Gastroesophageal sphincter (tissue), 3 donors: ENCODE measurements around the gene RIPOR3.

Experiments
- EP300 ChIP-seq: sonication (generic); formaldehyde crosslinking; IDR thresholded peaks from one replicate; pipeline ENCODE4 v1.6.1; 2017; ENCODE audit warnings: antibody characterized with exemption, mild to moderate bottlenecking
- POLR2A ChIP-seq, 2 donors: fragments of 450-650 bp; IDR thresholded peaks; one replicate each; pipeline ENCODE4 v1.6.1; 2017; ENCODE audit warnings: antibody characterized with exemption in 2 of 2, mild to moderate bottlenecking in 2 of 2, moderate library complexity in 1 of 2
- POLR2AphosphoS5 ChIP-seq: sonication (generic); formaldehyde crosslinking; IDR thresholded peaks from one replicate; pipeline ENCODE4 v1.6.1; 2017; ENCODE audit warnings: antibody characterized with exemption
- TF ChIP-seq, protein P1 (sequence below), 4 experiments: fragments of 200-600 bp in 2 of 4; fragments of 450-650 bp in 2 of 4; sonication (generic) in 1 of 4; IDR thresholded peaks; one replicate each; pipeline ENCODE4 v1.5.1; 2017 to 2019; ENCODE audit warnings: antibody characterized with exemption in 4 of 4, mild to moderate bottlenecking in 2 of 4, moderate library complexity in 2 of 4

DNA sequence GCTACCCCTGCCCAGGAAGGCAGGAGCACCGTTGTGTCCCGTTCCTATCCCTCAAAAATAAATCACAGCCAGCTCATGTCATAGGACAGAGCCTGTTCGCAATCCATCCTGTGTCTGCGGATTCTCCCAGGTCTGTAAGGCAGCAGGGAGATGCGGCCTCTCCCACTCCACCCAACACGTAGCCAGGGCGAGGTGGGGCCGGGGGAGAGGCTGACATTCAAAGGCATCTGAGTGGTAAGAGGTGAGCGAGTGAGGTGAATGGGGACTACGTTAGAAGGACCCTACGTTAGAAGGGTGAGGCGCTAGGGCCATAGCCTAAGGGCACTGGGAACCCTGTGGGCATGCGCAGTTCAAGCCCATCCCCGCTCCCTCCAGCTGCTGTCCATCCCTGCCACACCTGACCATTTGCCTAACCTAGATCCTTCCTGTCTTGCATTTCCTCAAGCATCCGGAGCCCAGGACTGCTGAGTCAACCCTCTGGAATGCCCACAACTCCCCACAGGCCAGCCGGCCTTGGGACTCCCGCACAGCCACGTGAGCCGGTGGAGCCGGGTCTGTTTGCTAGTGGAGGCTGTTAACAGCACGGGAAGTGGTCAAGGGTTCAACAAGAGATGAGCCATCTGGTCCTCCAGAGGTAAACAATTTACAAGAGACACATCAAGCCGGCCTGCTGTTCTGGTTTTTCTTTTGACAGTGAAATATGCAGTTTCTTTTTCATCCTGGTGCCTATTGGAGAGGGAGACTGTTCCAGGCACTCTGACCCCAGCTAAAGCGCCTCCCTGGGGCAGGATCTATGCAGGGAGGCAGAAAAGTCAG, 45.9 kb downstream of the RIPOR3 start:
- TF ChIP-seq, protein P1, sequence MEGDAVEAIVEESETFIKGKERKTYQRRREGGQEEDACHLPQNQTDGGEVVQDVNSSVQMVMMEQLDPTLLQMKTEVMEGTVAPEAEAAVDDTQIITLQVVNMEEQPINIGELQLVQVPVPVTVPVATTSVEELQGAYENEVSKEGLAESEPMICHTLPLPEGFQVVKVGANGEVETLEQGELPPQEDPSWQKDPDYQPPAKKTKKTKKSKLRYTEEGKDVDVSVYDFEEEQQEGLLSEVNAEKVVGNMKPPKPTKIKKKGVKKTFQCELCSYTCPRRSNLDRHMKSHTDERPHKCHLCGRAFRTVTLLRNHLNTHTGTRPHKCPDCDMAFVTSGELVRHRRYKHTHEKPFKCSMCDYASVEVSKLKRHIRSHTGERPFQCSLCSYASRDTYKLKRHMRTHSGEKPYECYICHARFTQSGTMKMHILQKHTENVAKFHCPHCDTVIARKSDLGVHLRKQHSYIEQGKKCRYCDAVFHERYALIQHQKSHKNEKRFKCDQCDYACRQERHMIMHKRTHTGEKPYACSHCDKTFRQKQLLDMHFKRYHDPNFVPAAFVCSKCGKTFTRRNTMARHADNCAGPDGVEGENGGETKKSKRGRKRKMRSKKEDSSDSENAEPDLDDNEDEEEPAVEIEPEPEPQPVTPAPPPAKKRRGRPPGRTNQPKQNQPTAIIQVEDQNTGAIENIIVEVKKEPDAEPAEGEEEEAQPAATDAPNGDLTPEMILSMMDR (IDR thresholded peaks at IDR 0.05), result no peak
- peak; percentile 70 for TF ChIP-seq POLR2AphosphoS5
- no peak for TF ChIP-seq POLR2A (IDR thresholded peaks at IDR 0.05)
- no peak for TF ChIP-seq EP300
